Spleen (tissue), 11 donors: ENCODE results near the gene PPM1L. TPM values are rescaled to one million over a fixed set of nuclear protein-coding genes. Genes with fewer than 3 reads are reported as not detected.

Experiments
- DNase-seq: peaks from one replicate; pipeline ENCODE4 v3.0.0-alpha.2; 2020
- H3K27ac ChIP-seq, 8 donors: fragments of 200-600 bp; sonication (generic) in 7 of 8; 1 replicate in 4 of 8; 2 replicates in 4 of 8; pipeline versions ENCODE4 v1.5.0 to v1.8.0; 2016 to 2021; ENCODE audit warnings: inconsistent platforms in 4 of 8, mild to moderate bottlenecking in 4 of 8, moderate library complexity in 1 of 8
- H3K27me3 ChIP-seq, 7 donors: fragments of 200-600 bp; sonication (generic) in 6 of 7; replicated peaks in 1 of 7; 1 replicate in 4 of 7; 2 replicates in 3 of 7; pipeline versions ENCODE4 v1.5.0 to v1.8.0; 2016 to 2021; ENCODE audit warnings: inconsistent platforms in 3 of 7, mild to moderate bottlenecking in 1 of 7
- H3K36me3 ChIP-seq, 6 donors: fragments of 200-600 bp; sonication (generic) in 5 of 6; 1 replicate in 4 of 6; 2 replicates in 2 of 6; pipeline versions ENCODE4 v1.5.0 to v1.8.0; 2016 to 2021; ENCODE audit warnings: inconsistent platforms in 2 of 6
- H3K4me1 ChIP-seq, 6 donors: fragments of 200-600 bp; sonication (generic) in 5 of 6; 1 replicate in 3 of 6; 2 replicates in 3 of 6; pipeline versions ENCODE4 v1.5.0 to v1.8.0; 2016 to 2021; ENCODE audit warnings: inconsistent platforms in 3 of 6
- H3K4me3 ChIP-seq, 8 donors: fragments of 200-600 bp; sonication (generic) in 7 of 8; 1 replicate in 4 of 8; 2 replicates in 4 of 8; pipeline versions ENCODE4 v1.5.0 to v1.8.0; 2016 to 2021; ENCODE audit warnings: inconsistent platforms in 4 of 8, mild to moderate bottlenecking in 4 of 8, moderate library complexity in 2 of 8
- H3K9me3 ChIP-seq, 8 donors: fragments of 200-600 bp; sonication (generic) in 7 of 8; 1 replicate in 4 of 8; 2 replicates in 4 of 8; pipeline versions ENCODE4 v1.5.0 to v1.8.0; 2016 to 2021; ENCODE audit warnings: inconsistent platforms in 4 of 8
- POLR2A ChIP-seq, 3 donors: fragments of 450-650 bp; IDR thresholded peaks; one replicate each; pipeline ENCODE4 v1.5.1; 2017; ENCODE audit warnings: antibody characterized with exemption in 3 of 3, mild to moderate bottlenecking in 1 of 3
- POLR2AphosphoS5 ChIP-seq, 3 donors: sonication (generic); formaldehyde crosslinking; IDR thresholded peaks; one replicate each; pipeline ENCODE4 v1.5.1; 2017; ENCODE audit warnings: antibody characterized with exemption in 3 of 3
- WGBS, 5 donors: extraction: QIAGEN DNeasy Blood & Tissue Kit in 3 of 5; methylation state at CpG; one replicate each; pipeline versions ENCODE4 v1.1.5 to v1.1.7; 2013 to 2018; 5-methylcytosine and 5-hydroxymethylcytosine counted together
- intact Hi-C: fragments of 100-400 bp; cut with DNase I; formaldehyde crosslinking; loops from one replicate; pipeline ENCODE4 v1.15.0; 2023; ENCODE audit warnings: low total_unique reads
- polyA plus RNA-seq, 3 donors: library from polyadenylated mRNA; stranded (reverse); fragments of 200-250 nt; gene quantifications; one replicate each; pipeline ENCODE4 v1.2.1, GENCODE V29; 2013
- total RNA-seq, 7 donors: library from RNA; depleted of rRNA in 3 of 7; stranded (reverse); fragments of >200 nt in 3 of 7; fragmentation: NEBNext Ultra II Directional in 4 of 7; extraction: Animal tissue kit (Norgen Biotek cat#: 25700) in 4 of 7; gene quantifications; one replicate each; pipeline versions ENCODE4 v1.1.0 to v1.2.1, GENCODE V29; 2016 to 2021
- TF ChIP-seq, protein P1 (sequence below), 11 experiments: fragments of 200-600 bp in 7 of 11; fragments of 450-650 bp in 4 of 11; sonication (generic) in 4 of 11; IDR thresholded peaks in 8 of 11; conservative IDR thresholded peaks in 3 of 11; 1 replicate in 7 of 11; 2 replicates in 4 of 11; pipeline versions ENCODE4 v1.4.0 to v1.8.0; 2016 to 2021; ENCODE audit warnings: antibody characterized with exemption in 11 of 11, inconsistent platforms in 4 of 11, mild to moderate bottlenecking in 1 of 11
- donor health status: healthy with polysubstance abuse.
- donor health status: DM: no; HTN: no; CAD: no; lungs with moderate emphysema.
- donor health status: DM: no; HTN: no; CAD: no.
- donor health status: Bipolar disorder and iron deficiency.
- donor health status: healthy.
- donor health status: DM: no; HTN: no; CAD: no.
- donor health status: DM: yes; HTN: yes; CAD: no.

Gene PPM1L
- total and polyA plus RNA-seq, 10 donors, result 0.63 to 16.7 (median 12.2) TPM

DNA sequence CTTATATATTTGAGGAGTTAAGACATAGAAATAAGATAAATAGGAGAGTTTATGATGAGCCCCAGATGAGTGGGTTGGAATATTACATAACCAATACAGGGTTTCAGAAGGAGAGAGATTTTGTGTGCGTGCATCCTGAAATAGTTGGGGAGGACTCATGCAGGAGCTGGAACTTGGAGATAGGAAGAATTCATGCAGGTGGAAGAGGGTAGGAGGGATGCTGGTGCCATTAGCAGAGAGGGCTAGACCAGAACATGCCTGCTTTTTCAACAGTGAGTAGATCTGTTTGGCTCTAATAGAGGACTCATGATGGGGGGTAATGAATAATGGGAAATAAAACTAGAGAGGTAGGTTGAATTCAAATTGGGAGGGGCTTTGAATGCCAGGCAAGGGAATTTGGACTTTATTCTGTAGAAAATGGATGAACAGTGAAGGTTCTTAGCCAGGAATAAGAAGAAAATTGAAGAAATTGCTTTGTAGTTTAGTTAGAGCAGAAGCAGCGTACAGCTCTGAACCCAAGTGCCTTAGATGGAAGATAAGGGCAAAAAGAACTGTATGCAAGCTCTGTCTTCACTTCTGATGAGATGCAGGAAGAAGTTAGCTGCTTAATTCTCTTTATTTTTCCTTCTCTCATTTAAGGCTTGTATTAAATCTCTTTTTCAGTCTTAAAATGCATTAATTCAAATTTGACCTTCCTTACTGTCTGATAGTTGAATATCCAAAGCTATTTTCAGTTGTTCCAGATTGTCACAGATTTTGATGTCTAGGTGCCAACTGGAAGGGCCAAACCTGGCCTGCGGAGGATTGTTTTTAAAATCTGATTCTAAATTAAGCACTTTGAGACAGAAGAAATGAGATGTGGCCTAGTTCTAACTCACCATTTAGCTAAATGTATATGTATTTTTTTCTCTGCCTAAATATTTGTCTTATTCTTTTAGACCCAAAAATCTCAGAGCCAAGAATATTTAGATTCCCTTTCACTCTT lies 86.3 kb downstream of the PPM1L start:
- Histone ChIP-seq H3K27me3 (no peaks in the 10 kb centered on the region), H3K36me3 (no peaks in the 10 kb centered on the region), H3K4me1 (peaks cover 0 to 6% (median 0%) of the 10 kb centered on the region in 6 donors), H3K27ac (no peak overlapping the region), H3K4me3 (no peak overlapping the region), H3K9me3 (peaks cover 0 to 17% (median 0%) of the 10 kb centered on the region in 8 donors)
- no peak for DNase-seq
- 89 to 95% (median 92%) methylated on average over 3 of the region's 3 CpGs for WGBS, 5 donors
- no peak for TF ChIP-seq POLR2A (IDR thresholded peaks at IDR 0.05)
- no peak for TF ChIP-seq POLR2AphosphoS5 (IDR thresholded peaks at IDR 0.05)
- TF ChIP-seq, protein P1, sequence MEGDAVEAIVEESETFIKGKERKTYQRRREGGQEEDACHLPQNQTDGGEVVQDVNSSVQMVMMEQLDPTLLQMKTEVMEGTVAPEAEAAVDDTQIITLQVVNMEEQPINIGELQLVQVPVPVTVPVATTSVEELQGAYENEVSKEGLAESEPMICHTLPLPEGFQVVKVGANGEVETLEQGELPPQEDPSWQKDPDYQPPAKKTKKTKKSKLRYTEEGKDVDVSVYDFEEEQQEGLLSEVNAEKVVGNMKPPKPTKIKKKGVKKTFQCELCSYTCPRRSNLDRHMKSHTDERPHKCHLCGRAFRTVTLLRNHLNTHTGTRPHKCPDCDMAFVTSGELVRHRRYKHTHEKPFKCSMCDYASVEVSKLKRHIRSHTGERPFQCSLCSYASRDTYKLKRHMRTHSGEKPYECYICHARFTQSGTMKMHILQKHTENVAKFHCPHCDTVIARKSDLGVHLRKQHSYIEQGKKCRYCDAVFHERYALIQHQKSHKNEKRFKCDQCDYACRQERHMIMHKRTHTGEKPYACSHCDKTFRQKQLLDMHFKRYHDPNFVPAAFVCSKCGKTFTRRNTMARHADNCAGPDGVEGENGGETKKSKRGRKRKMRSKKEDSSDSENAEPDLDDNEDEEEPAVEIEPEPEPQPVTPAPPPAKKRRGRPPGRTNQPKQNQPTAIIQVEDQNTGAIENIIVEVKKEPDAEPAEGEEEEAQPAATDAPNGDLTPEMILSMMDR (IDR thresholded peaks at IDR 0.05 in 8 of 11, conservative IDR thresholded peaks at IDR 0.05 in 3 of 11), result no peak
- intact Hi-C loops, result no loop called here

DNA sequence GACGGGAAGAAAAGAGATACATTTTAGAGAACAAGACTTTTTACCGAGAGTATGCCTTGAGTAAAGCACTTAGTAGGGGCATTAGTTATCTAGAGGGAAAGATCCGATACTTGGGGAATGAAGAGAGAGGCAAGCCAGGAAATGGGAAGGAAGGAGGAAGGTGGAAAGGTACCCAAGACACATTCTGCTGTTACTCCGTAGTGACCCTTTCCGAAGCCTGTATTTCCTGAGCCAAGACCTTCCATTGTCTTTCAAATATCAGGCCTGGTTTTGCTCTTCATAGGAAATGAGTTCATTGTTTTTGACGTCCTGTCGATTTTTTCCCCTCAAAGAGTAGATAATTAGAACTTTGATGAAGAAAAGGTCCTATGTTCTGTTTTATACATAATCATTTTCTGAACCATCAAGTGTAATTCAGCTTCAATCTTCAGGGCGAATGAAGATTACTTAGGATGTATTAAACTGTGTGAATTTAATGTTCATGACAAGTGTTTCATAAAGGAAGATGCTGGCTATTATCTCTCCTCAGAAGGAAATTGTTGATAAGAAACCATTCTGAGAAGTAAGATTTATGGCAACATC lies 95.7 kb downstream of the PPM1L start:
- Histone ChIP-seq H3K36me3 (no peaks in the 10 kb centered on the region), H3K4me3 (no peak overlapping the region), H3K27me3 (no peaks in the 10 kb centered on the region), H3K9me3 (no peaks in the 10 kb centered on the region), H3K4me1 (no peaks in the 10 kb centered on the region), H3K27ac (no peak overlapping the region)
- intact Hi-C loops, result no loop called here
- DNase-seq, result no peak
- TF ChIP-seq POLR2AphosphoS5 (IDR thresholded peaks at IDR 0.05) (no peak), POLR2A (IDR thresholded peaks at IDR 0.05) (no peak)
- TF ChIP-seq, protein P1 (IDR thresholded peaks at IDR 0.05 in 8 of 11, conservative IDR thresholded peaks at IDR 0.05 in 3 of 11), result no peak
- WGBS, 5 donors, result 79 to 85% (median 83%) methylated on average over 8 of the region's 8 CpGs

DNA sequence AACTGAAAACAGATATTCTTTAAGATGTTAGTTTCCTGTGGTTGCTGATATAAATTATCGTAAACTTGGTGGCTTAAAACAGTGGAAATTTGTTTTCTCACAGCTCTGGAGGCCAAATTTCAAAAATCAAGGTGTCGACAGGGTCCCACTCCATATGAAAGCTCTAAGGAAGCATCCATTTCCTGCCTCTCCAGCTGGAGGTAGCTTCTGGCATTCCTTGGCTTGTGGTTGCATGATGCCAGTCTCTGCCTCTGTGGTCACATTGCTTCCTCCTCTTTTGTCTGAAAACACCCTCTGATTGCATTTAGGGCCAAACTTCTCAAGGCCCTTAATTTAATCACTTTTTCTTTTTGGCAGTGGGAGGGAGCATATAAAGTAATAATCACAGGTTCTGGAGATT lies 96.8 kb downstream of the PPM1L start:
- no peak for DNase-seq
- H3K4me1 ChIP-seq, result no peaks in the 10 kb centered on the region
- TF ChIP-seq POLR2AphosphoS5 (IDR thresholded peaks at IDR 0.05), result no peak
- no peaks in the 10 kb centered on the region for H3K27me3 ChIP-seq
- intact Hi-C loops, result no loop called here
- H3K4me3 ChIP-seq, result no peak overlapping the region
- H3K9me3 ChIP-seq, result no peaks in the 10 kb centered on the region
- WGBS, 5 donors, result 66 to 76% (median 74%) methylated on average over 2 of the region's 2 CpGs
- no peaks in the 10 kb centered on the region for H3K36me3 ChIP-seq
- no peak overlapping the region for H3K27ac ChIP-seq

DNA sequence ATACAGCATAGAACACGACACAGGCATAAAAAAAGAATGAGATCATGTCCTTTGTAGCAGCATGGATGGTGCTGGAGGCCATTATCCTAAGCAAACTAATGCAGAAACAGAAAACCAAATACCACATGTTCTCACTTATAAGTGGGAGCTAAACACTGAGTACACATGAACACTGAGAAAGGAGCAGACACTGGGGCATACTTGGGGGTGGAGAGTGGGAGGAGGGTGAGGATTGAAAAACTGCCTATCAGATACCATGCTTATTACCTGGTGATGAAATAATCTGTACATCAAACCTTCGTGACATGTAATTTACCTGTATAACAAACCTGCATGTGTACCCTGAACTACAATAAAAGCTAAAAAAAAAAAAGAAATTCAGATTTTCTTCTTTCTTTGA lies 100.4 kb downstream of the PPM1L start:
- 75 to 99% (median 83%) methylated on average over 2 of the region's 2 CpGs for WGBS, 5 donors

More for the DNA sequence above, 100.4 kb downstream of the PPM1L start:
- no peak overlapping the region for H3K27ac ChIP-seq
- no peaks in the 10 kb centered on the region for H3K4me1 ChIP-seq
- no peaks in the 10 kb centered on the region for H3K27me3 ChIP-seq
- H3K9me3 ChIP-seq, result no peaks in the 10 kb centered on the region
- intact Hi-C loops, result no loop called here
- H3K4me3 ChIP-seq, result no peak overlapping the region
- TF ChIP-seq POLR2AphosphoS5 (IDR thresholded peaks at IDR 0.05) (no peak), POLR2A (IDR thresholded peaks at IDR 0.05) (no peak)
- TF ChIP-seq, protein P1 (IDR thresholded peaks at IDR 0.05 in 8 of 11, conservative IDR thresholded peaks at IDR 0.05 in 3 of 11), result no peak
- no peak for DNase-seq
- H3K36me3 ChIP-seq, result no peaks in the 10 kb centered on the region
